SK-N-SH (cell line): ENCODE results near the gene UBE2Q1.

Source experiments
- ELF1 ChIP-seq: IDR thresholded peaks from 2 replicates; pipeline ENCODE4 v1.4.0; 2012
- EP300 ChIP-seq, 2 experiments: IDR thresholded peaks; 2 replicates each; pipeline versions ENCODE4 v1.4.0 to v1.6.1; 2012; ENCODE audit warnings: borderline replicate concordance in 1 of 2, low read depth in 1 of 2, low read length in 1 of 2
- EZH2phosphoT487 ChIP-seq: fragments of 200-600 bp; sonication (generic); IDR thresholded peaks from 2 replicates; pipeline ENCODE4 v1.6.1; 2017; ENCODE audit warnings: low read depth, mixed run types, mild to moderate bottlenecking, antibody characterized with exemption, moderate library complexity, borderline replicate concordance
- FOSL2 ChIP-seq: IDR thresholded peaks from 2 replicates; pipeline ENCODE4 v1.4.0; 2012; ENCODE audit warnings: low read depth, mild to moderate bottlenecking, moderate library complexity, borderline replicate concordance
- RAD21 ChIP-seq: IDR thresholded peaks from 2 replicates; pipeline ENCODE4 v1.6.1; 2012; ENCODE audit warnings: mild to moderate bottlenecking, low read length
- RCOR1 ChIP-seq: fragments of 150-350 bp; IDR thresholded peaks from 2 replicates; pipeline ENCODE4 v1.6.1; 2017; ENCODE audit warnings: antibody characterized with exemption, low read length
- SMC3 ChIP-seq: IDR thresholded peaks from 2 replicates; pipeline ENCODE4 v1.6.1; 2012; ENCODE audit warnings: low read depth, low read length, improper control_type of control experiment
- USF1 ChIP-seq: IDR thresholded peaks from 2 replicates; pipeline ENCODE4 v1.4.0; 2012; ENCODE audit warnings: low read depth, borderline replicate concordance
- TF ChIP-seq, protein P1 (sequence below): fragments of 200-600 bp; sonication (generic); IDR thresholded peaks from 2 replicates; pipeline ENCODE4 v1.6.1; 2017; ENCODE audit warnings: antibody characterized with exemption, mild to moderate bottlenecking, moderate library complexity
- TF ChIP-seq, protein P2 (sequence below): IDR thresholded peaks from 2 replicates; pipeline ENCODE4 v1.6.1; 2012; ENCODE audit warnings: mild to moderate bottlenecking, low read depth, low read length, moderate library complexity

DNA sequence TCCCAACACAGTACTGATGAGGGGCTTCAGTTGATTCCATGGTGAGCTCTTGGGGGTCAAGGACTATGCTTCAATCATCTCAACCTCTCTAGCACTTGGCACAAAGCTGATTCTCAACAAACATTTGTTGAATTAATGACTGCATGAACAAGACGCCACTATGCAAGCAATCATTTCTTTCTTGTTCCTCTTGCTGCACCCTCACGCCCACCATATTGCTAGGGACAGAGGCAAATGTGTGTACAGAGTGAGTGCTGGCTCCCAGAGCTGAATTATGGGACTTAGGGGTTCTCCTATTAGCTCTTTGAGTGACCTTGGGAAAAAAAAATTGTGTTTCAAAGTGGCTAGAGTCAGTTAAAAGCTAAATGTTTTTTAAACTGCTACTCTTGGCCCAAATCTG is 47.1 kb upstream of the UBE2Q1 start:
- no peak for TF ChIP-seq EZH2phosphoT487
- no peak for TF ChIP-seq ELF1
- TF ChIP-seq, protein P1, sequence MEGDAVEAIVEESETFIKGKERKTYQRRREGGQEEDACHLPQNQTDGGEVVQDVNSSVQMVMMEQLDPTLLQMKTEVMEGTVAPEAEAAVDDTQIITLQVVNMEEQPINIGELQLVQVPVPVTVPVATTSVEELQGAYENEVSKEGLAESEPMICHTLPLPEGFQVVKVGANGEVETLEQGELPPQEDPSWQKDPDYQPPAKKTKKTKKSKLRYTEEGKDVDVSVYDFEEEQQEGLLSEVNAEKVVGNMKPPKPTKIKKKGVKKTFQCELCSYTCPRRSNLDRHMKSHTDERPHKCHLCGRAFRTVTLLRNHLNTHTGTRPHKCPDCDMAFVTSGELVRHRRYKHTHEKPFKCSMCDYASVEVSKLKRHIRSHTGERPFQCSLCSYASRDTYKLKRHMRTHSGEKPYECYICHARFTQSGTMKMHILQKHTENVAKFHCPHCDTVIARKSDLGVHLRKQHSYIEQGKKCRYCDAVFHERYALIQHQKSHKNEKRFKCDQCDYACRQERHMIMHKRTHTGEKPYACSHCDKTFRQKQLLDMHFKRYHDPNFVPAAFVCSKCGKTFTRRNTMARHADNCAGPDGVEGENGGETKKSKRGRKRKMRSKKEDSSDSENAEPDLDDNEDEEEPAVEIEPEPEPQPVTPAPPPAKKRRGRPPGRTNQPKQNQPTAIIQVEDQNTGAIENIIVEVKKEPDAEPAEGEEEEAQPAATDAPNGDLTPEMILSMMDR: no peak
- TF ChIP-seq RCOR1: no peak
- no peak for TF ChIP-seq RAD21
- no peak for TF ChIP-seq SMC3
- TF ChIP-seq, protein P2, sequence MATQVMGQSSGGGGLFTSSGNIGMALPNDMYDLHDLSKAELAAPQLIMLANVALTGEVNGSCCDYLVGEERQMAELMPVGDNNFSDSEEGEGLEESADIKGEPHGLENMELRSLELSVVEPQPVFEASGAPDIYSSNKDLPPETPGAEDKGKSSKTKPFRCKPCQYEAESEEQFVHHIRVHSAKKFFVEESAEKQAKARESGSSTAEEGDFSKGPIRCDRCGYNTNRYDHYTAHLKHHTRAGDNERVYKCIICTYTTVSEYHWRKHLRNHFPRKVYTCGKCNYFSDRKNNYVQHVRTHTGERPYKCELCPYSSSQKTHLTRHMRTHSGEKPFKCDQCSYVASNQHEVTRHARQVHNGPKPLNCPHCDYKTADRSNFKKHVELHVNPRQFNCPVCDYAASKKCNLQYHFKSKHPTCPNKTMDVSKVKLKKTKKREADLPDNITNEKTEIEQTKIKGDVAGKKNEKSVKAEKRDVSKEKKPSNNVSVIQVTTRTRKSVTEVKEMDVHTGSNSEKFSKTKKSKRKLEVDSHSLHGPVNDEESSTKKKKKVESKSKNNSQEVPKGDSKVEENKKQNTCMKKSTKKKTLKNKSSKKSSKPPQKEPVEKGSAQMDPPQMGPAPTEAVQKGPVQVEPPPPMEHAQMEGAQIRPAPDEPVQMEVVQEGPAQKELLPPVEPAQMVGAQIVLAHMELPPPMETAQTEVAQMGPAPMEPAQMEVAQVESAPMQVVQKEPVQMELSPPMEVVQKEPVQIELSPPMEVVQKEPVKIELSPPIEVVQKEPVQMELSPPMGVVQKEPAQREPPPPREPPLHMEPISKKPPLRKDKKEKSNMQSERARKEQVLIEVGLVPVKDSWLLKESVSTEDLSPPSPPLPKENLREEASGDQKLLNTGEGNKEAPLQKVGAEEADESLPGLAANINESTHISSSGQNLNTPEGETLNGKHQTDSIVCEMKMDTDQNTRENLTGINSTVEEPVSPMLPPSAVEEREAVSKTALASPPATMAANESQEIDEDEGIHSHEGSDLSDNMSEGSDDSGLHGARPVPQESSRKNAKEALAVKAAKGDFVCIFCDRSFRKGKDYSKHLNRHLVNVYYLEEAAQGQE: no peak
- TF ChIP-seq EP300 (IDR thresholded peaks at IDR 0.05; ENCODE audit: borderline replicate concordance in 1 of 2, low read depth in 1 of 2, low read length in 1 of 2): no peak
- TF ChIP-seq FOSL2: no peak
- no peak for TF ChIP-seq USF1
